ENCODE results near the gene NBL1. TPM values are rescaled to one million over a fixed set of nuclear protein-coding genes. Genes with fewer than 3 reads are reported as not detected.

The NBL1 gene
- total and polyA plus RNA-seq, 2 experiments from 2014 or later = 22.3 to 46.9 TPM

GRCh38 chr1:19645411-19646251, 1.5 kb downstream of the NBL1 start:
- no peaks in the 10 kb centered on the region for H4K20me1 ChIP-seq (ENCODE audit: insufficient read depth, poor library complexity, severe bottlenecking)
- H2AFZ ChIP-seq = no peak overlapping the region
- no peaks in the 10 kb centered on the region for H3K9me3 ChIP-seq (ENCODE audit: low read depth)
- no peak for DNase-seq (ENCODE audit: low spot score)
- no peak overlapping the region for H3K27ac ChIP-seq
- no peaks in the 10 kb centered on the region for H3K4me1 ChIP-seq (ENCODE audit: insufficient read depth)
- peak overlapping the region; percentile 95 for H3K4me2 ChIP-seq
- 54% methylated on average over 29 of the region's 30 CpGs for WGBS (ENCODE audit: low lambda C conversion rate, missing lambda C conversion rate)
- H3K27me3 ChIP-seq = peaks cover 17% of the 10 kb centered on the region
- H3K4me3 ChIP-seq = peak overlapping the region; percentile 64
- no peak for TF ChIP-seq EZH2 (IDR thresholded peaks at IDR 0.05; ENCODE audit: borderline replicate concordance)
- TF ChIP-seq CTCF (IDR thresholded peaks at IDR 0.05; ENCODE audit: poor library complexity) = no peak
- TF ChIP-seq EZH2phosphoT487 (IDR thresholded peaks at IDR 0.05; ENCODE audit: low read depth, severe bottlenecking, unreplicated experiment) = no peak
- peaks cover 44% of the 10 kb centered on the region for H3K79me2 ChIP-seq
- no peaks in the 10 kb centered on the region for H3K9me2 ChIP-seq (replicated peaks; ENCODE audit: insufficient read depth)
- H3K36me3 ChIP-seq (replicated peaks; ENCODE audit: insufficient read depth, low read depth) = no peaks in the 10 kb centered on the region

- no peak for TF ChIP-seq EZH2 (IDR thresholded peaks at IDR 0.05; ENCODE audit: borderline replicate concordance)
- no peak for TF ChIP-seq EZH2phosphoT487 (IDR thresholded peaks at IDR 0.05; ENCODE audit: low read depth, severe bottlenecking, unreplicated experiment)
- TF ChIP-seq CTCF (IDR thresholded peaks at IDR 0.05; ENCODE audit: poor library complexity) = no peak
- Histone ChIP-seq H4K20me1 (ENCODE audit: insufficient read depth, poor library complexity, severe bottlenecking) (no peaks in the 10 kb centered on the region), H3K9me2 (replicated peaks; ENCODE audit: insufficient read depth) (no peaks in the 10 kb centered on the region), H3K9me3 (ENCODE audit: low read depth) (no peaks in the 10 kb centered on the region), H2AFZ (no peak overlapping the region), H3K27ac (no peak overlapping the region), H3K4me1 (ENCODE audit: insufficient read depth) (no peaks in the 10 kb centered on the region), H3K79me2 (peaks cover 44% of the 10 kb centered on the region), H3K27me3 (peaks cover 17% of the 10 kb centered on the region), H3K4me2 (peak overlapping the region; percentile 95), H3K4me3 (no peak overlapping the region), H3K36me3 (replicated peaks; ENCODE audit: insufficient read depth, low read depth) (no peaks in the 10 kb centered on the region)
- 94% methylated on average over 9 of the region's 9 CpGs for WGBS (ENCODE audit: low lambda C conversion rate, missing lambda C conversion rate)
- no peak for DNase-seq (ENCODE audit: low spot score)
Observed at GRCh38 chr1:19646377-19647319, 2.5 kb downstream of the NBL1 start.

GRCh38 chr1:19647643-19648042, 3.5 kb downstream of the NBL1 start:
- DNase-seq (ENCODE audit: low spot score) = no peak
- Histone ChIP-seq H3K27ac (no peak overlapping the region), H2AFZ (no peak overlapping the region), H3K9me3 (ENCODE audit: low read depth) (no peaks in the 10 kb centered on the region), H3K79me2 (peaks cover 44% of the 10 kb centered on the region), H3K9me2 (replicated peaks; ENCODE audit: insufficient read depth) (no peaks in the 10 kb centered on the region), H3K4me1 (ENCODE audit: insufficient read depth) (no peaks in the 10 kb centered on the region), H3K36me3 (replicated peaks; ENCODE audit: insufficient read depth, low read depth) (no peaks in the 10 kb centered on the region), H3K4me3 (no peak overlapping the region), H3K4me2 (no peak overlapping the region), H4K20me1 (ENCODE audit: insufficient read depth, poor library complexity, severe bottlenecking) (no peaks in the 10 kb centered on the region), H3K27me3 (peaks cover 9% of the 10 kb centered on the region)
- 82% methylated on average over 16 of the region's 16 CpGs for WGBS (ENCODE audit: low lambda C conversion rate, missing lambda C conversion rate)
- TF ChIP-seq EZH2 (IDR thresholded peaks at IDR 0.05; ENCODE audit: borderline replicate concordance) = no peak
- TF ChIP-seq CTCF (IDR thresholded peaks at IDR 0.05; ENCODE audit: poor library complexity) = no peak
- no peak for TF ChIP-seq EZH2phosphoT487 (IDR thresholded peaks at IDR 0.05; ENCODE audit: low read depth, severe bottlenecking, unreplicated experiment)
